GM04503 (cell line): Measurements from ENCODE around the gene DRAM1.
A peak's percentile ranks its signal among the peaks of the same experiment; 100 is the strongest.
"Not testable (repeated sequence)": the region's sequence is repeated elsewhere in the genome, so short reads cannot be mapped to it uniquely, and the experiment has no call there.

Experiments used
- DNase-seq: peaks from one replicate; pipeline ENCODE4 v3.0.0-alpha.2; 2012; ENCODE audit warnings: low read depth

The DRAM1 gene, protein sequence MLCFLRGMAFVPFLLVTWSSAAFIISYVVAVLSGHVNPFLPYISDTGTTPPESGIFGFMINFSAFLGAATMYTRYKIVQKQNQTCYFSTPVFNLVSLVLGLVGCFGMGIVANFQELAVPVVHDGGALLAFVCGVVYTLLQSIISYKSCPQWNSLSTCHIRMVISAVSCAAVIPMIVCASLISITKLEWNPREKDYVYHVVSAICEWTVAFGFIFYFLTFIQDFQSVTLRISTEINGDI

DNA sequence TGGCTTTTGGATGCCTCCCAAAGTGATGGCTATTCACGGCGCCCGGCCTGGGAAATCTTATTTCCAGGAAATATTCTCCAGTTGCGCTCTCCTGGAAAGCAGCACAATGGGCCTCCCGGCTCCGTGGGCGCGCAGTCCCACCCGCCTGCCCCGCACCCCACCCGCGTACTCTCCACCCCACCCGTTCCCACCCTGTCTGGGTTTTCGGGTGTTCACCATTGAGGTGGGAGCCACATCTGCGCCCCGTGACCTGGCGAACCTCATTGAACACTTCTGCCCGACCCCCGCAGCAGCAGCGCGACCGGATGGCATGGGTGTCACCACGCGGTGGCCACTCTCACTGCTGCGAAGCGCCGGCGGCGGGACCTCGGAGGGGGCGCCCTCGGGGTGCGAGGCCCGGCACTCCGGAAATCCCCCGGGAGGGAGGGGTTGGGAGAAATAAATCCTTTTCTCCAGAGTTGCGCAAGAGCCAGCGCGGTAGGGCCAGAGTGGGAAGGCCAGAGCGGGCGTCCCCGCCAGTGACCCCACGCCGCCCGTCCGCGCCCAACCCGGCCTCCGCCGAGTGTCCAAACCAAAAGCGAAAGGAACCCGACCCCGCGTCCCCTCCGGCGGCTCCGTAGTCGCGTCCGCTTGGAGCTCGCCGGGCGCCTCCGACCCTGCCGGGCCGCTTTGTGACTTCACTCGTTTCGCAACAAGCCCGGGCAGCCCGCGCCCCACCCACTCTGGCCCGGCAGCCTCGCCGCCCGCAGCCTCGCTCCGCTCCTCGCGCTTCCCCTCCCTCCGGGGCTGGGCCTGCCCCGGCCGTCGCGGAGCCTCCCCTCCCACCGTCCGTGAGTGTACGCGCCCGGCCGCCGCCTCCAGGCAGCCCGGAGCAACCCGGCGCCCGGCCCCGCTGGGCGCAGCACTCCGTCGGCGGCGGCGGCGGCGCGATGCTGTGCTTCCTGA, at the start of gene DRAM1:
Gene DRAM1 (plus strand): TSS at position 720 of the 945 bp plus-strand sequence. CDS start 210 bp downstream, at position 930.
- peak; percentile 64 for DNase-seq

DNA sequence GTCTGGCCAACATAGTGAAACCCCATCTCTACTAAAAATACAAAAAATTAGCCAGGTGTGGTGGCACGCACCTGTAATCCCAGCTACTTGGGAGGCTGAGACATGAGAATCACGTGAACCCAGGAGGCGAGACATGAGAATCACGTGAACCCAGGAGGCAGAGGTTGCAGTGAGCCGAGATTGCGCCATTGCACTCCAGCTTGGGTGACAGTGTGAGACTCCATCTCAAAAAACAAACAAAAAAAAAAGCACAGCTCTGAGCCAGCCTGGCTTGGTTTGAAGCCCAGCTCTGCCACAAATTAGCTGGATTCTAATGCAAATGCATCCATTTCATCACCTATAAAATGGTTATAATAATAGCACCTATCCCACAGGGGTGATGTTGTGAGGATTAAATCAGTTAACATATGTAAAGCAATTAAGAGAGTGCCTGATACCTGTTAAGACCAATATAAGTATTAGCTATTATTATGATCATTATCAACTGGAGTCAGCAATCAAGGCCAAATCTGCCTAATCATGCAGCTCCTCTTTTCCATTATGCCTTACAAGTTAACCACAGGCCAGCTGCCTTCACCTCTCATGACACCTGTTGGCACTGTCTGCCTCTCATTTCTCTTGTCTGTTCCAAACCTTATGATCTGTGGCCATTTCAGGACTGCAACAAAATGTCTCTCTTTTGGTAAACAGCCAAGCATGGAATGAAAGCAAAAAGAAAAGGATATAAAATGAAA, 48.8 kb upstream of the DRAM1 start:
- no peak for DNase-seq

DNA sequence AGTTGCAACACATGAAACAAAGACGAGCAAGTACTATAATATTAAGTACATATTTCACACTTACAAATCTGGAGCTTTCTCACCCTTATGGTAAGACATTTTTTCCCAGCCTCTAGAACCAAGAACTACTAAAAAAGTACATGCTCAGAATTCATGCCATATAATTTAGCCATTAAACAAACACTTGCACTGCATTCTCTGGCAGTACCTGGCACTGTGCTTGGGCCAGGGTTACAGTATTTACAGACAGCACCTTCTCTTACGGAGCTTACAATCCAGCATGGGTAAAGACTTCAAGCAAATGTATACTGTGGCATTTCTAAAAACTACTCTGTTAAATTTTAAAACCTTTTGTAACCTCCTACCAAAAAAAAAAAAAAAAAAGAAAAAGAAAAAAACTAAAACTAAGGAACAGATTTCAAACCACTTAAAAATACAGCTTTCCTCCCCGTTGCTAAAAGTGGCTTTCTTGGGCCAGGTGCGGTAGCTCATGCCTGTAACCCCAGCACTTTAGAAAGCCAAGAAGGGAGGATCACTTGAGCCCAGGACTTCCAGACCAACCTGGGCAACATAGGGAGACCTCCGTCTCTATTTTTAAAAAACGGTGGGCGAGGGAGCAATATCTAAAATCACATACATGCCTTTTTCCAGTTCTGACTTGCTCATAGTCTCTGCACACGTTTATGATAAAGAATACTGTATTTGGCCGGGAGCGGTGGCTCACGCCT, 47.6 kb upstream of the DRAM1 start:
- no peak for DNase-seq

DNA sequence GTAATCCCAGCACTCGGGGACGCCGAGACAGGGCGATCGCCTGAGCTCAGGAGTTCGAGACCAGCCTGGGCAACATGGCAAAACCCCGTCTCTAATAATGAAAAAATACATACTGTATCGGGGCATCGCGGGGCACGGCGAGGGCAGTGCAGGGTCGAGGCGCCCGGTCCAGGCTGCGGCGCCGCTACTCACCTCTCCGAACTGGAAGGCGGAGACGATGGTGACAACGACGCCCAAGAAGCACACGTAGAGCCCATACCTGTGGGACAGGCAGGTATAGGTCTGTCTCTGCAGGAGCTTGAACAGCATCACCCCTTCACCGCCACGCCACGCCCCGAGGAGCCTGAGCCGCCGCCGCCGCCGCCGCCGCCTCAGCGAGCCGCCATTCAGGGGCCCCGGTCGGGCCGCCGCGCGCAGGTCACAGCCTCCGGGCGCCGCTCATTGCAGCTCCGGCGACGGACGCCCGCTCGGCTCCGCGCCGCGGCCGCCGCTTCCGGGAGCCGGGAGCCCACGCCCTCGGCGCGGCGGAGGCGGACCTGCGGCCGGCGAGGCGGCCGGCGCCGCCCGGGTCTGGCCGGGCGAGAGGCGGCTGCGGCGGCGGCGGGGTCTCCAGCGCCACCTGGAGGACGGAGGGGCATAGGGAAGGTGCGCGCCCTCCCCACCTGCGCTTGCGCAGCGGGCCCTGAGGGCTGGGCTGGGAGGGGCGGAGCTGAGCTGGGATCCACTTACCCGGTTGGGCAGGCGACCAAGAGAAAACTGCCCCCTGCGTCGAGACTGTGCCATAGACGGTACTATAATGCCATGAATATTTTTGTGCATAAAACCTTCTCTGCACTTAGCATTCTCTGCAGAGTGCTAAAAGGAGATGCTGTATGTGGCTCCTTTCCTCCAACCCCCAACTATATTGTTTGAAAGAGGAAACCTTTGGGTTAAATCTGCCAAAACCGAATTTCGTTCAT, 46.7 kb upstream of the DRAM1 start, which contains the start of gene GNPTAB:
Gene GNPTAB (minus strand): TSS at position 593 of the 959 bp plus-strand sequence. CDS start 284 bp downstream, at position 309.
- DNase-seq = peak; percentile 39

DNA sequence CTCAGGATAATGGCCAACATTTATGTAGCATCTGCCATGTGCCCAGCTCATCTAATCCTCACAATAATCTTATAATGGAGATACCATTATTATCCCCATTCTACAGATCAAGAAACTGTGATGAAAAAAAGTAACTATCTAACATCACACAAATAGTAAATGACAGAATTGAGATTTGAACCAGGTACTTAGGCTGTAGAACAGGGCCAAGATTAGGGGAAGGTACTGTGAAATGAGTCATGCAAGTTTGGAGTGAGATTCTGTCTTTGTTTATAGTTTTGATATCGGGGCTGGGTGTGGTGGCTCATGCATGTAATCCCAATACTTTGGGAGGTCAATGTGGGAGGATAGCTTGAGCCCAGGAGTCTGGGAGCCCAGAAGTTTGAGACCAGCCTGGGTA, 45.4 kb upstream of the DRAM1 start:
- no peak for DNase-seq

DNA sequence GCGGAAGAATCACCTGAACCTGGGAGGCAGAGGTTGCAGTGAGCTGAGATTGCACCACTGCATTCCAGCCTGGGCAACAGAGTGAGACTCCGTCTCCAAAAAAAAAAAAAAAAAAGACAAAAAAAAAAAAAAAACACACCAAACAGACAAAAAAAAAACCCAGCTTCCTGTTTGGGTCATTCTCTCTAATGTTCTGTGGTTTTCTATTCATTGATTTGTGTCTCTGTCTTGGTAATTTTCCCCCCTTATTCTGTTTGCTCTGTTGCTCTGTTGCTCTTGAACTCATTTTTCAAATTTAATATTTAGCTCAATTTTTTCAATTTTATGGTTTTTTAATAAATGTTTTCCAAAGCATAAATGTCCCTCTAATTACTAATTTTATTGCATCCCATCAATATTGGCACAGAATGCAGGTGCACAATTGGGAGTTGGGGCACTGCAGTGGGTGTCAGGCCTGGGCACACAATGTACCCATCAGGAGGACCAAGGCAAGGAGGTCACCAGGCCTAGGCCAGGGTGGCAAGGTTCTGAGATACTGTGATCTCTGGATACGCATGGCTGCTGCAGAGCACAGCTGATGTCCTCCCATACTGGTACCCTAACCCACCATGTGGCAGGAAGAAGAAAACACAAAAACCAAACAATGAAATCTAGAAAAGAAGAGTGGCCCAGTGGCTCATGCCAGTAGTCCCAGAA, 38.6 kb upstream of the DRAM1 start:
- no peak for DNase-seq

DNA sequence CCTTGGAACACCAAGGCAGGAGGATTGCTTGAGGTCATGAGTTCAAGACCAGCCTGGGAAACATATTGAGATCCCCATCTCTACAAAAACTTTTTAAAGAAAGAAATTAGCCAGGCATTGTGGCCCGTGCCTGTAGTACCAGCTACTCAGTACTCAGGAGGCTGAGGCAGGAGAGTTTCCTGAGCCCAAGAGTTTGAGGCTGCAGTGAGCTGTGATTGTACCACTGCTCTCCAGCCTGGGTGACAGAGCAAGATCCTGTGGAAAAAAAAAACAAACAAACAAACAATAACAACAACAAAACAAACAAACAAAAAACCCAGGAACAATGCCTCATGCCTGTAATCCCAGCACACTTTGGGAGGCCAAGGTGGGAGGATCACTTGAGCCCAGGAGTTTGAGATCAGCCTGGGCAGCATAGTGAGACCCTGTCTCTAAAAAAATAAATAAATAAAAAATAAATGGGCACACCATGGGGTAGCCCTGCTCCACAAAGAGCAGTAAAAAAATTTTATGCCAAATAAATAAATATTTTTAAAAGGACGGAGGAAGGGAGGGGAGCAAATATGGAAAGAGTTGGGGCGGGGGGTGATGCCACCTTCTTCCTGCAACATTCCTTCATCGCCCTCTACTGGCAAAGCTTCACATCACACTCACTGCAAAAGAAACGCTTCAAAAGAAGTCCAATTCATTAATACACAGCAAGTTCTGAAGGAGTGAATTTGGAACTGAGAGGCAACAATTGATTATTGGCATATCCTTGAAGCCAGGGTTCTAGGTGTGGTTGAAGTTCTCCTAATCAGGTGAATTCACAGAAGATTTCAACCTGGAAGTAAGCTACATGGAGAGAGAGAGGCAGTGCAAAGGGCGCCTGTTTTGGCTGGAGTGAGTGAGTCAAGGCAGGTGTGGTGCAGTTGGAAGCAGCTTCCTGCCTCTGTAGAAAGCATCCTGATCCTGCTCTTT, 37.8 kb upstream of the DRAM1 start:
- no peak for DNase-seq

DNA sequence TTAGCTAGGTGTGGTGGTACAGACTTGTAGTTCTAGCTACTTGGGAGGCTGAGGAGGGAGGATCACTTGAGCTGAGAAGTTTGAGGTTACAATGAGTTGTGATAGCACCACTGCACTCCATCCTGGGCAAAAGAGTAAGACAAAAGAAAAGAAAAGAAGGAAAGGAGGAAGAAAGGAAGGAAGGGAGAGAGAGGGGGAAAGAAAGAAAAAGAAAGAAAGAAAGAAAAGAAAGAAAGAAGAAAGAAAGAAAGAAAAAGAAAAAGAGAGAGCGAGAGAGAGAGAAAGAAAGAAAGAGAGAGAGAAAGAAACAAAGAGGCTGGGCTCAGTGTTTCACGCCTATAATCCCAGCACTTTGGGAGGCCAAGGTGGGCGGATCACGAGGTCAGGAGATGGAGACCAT, 36.3 kb upstream of the DRAM1 start:
- no peak for DNase-seq

DNA sequence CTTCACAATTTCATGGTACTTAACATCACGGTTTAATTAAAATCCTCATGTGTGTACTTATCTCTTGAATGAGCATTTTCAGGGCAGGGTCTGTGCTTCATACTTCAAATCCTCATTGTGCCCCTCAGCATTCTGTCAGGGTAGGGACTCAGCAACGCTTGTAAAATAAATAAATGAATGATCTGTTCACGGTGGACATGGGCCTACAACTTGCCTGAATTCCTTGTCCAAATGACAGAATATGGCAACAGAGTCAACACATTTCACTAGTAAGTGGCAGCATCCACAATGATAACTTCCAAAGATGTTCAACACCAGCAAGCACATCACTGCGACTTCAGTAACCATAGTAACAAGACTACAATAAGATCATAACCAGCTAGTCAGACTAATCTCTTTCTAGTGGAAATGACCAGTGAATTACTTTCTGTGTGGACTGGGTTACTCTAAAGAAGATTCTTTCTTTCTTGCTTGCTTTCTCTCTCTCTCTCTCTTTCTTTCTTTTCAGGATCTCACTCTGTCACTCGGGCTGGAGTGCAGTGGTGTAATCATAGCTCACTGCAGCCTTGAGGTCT, 32.2 kb upstream of the DRAM1 start:
- no peak for DNase-seq

DNA sequence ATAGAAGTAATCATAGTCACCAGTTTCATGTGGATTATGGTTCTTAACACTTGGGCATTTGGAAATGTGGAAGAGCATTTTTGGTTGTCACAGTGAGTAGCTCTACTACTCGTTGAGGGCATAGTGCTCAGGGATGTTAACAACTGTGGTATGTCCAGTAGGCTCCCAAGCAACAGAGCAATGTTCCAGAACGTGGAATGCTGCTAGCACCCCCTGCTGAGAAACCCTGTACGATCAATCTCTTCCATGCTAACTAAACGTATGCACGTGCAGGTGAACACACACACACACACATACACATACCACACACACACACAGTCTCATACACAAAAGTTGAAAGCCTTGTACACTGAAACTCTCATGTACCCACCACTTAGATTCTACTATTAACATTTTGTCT, 30.1 kb upstream of the DRAM1 start:
- no peak for DNase-seq

DNA sequence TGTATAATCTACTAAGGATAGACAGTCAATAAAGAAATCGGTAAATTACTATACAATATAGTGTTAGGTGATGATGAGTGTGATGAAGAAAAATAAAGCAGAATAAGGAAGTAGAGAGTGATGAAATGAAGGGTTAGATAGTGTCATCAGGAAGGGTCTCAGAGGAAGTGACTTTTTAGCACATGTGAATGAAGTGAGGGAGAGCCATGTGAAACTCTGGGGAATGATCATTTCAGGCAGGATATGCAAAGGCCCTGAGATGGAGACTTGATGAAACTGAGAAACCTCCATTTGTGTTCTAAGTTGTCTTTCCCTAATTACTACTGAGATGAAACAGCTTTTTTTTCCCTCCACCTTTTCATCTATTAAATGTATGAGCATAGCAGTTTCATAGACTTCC, 27.2 kb upstream of the DRAM1 start:
- no peak for DNase-seq

DNA sequence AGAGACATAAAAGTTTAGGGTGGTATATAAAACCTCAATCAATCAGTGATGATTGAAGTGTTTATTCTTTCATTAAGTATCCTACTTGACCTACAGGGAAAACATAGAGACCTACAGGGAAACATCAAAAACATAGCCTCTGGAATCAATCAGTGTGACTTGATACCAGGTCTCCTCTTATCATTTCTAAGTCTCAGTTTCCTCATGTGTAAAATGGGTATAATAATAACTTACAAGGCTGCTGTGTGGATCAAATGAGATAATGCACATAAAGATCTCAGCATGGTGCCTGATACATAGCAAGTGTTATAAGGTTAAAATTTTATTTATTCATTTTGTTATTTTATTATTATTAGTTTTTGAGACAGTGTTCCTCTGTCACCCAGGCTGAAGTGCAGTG, 24.4 kb upstream of the DRAM1 start:
- DNase-seq = no peak

DNA sequence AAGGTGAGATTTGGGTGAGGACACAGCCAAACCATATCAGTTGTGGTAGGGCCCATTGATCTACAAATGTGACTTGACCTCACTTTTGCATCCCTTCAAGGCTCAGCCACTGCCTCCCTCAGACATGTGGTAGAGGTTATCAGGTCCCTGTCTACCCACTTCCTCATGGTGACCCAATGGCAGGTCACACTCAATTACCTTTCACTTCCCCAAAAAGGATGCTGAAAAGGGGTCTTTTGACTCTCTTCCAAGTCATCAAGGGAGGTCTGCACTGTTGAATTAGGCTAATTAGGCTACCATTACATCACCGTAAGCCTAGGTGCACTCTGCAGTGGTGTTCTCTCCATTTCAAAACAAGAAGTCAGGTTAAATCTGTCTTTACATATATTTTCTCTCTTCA, 22.6 kb upstream of the DRAM1 start:
- no peak for DNase-seq

DNA sequence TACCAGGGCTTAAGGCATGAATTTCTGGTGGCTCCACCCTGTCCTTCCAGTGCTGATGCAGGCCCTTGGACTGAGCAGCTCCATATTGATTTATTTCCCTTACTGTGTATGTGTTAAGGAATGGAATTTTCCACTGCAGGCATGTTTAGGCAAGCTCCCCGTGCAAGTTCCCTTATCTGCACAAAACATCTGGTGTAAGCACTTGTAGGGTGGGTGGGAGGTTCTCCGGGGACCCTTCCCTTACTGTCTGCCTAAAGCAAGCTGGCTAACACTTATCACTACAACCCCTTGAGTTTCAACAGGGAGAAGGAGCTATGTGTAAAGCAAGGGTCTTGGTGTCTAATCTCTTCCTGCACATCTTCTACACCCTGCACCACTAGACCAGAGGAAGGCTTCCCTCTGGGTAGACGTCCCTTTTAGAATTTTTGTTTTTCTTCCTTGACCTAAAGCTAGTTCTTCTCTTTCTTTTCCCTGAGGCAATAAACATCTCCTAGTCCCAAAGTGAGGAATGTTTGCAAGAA, 22.0 kb upstream of the DRAM1 start:
- no peak for DNase-seq

DNA sequence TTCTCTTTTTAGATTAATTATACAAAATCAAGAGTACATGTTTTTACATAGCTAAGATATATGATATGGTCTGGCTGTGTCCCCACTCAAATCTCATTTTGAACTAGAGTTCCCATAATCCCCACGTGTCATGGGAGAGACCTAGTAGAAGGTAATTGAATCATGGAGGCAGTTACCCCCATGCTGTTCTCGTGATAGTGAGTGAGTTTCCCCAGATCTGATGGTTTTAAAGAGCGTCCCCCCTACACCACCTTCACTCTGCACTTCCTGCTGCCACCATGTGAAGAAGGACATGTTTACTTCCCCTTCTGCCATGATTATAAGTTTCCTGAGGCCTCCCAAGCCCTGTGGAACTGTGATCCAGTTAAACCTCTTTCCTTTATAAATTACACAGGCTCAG, 21.4 kb upstream of the DRAM1 start:
- no peak for DNase-seq

DNA sequence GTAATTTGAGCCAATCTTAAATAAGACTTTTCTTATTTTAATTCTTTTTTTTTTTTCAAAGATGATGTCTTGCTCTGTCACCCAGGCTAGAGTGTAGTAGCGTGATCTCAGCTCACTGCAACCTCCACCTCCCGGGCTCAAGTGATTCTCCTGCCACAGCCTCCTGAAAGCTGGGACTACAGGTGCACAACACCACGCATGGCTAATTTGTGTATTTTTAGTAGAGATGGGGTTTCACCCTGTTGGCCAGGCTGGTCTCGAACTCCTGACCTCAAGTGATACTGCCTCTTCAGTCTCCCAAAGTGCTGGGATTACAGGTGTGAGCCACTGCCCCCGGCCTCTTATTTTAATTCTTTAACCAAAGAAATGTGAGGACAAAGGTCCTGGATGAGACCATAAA, 20.8 kb upstream of the DRAM1 start:
- not testable (repeated sequence) for DNase-seq

DNA sequence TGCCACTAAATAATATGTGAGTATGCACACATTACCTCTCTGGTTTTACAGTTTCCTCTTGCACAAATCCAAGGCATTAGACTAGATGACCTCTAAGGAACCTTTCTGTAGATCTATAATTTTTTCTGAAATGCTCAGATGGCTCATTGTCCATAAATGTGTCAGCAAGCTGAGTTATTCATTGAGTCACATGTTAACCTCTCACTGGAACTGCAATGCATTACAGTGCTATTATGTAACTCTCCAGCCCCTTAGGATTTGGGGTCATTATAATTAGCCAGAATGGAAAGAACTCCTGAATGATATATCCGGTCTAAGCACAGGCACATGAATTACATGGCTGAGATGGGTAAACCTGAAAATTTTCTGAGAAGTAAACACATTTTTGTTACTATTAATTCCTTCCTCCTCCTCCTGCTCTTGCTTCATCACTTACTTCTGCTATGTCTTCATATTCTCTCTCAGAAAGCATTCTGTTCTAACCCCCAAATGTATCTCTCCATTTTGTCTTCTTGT, 20.3 kb upstream of the DRAM1 start:
- peak; percentile 97 for DNase-seq

DNA sequence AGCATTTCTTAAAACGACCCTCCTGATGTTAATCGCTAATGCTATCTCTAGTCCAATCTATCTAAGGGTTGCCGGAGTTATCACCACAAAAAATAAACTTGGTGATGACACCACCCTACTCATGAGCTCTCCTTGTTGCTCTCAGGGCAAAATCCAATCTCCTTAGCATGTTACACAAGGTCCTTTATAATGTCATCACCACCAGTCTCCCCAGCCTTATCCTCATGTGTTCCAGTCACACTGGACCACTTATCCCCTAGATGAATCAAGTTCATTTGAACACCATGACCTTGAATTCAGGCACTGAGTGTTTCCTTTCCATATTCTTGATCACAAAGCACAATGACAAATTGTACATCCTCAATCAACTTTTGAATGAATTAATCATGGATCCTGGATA, 19.0 kb upstream of the DRAM1 start:
- DNase-seq = no peak
